Gastrocnemius medialis (tissue), 4 donors: ENCODE results near the gene STPG3. TPM values are rescaled to one million over a fixed set of nuclear protein-coding genes. Genes with fewer than 3 reads are reported as not detected.

Source experiments
- ATAC-seq, 2 donors: fragments of 150-250 bp; one replicate each; pipeline ENCODE4 v1.9.1; 2016
- DNase-seq, 2 donors: peaks; one replicate each; pipeline ENCODE4 v3.0.0-alpha.2; 2019
- H3K27ac ChIP-seq, 4 donors: fragments of 200-600 bp; sonication (generic); 1 replicate in 1 of 4; 2 replicates in 3 of 4; pipeline ENCODE4 v1.5.1; 2016 to 2018; ENCODE audit warnings: mild to moderate bottlenecking in 2 of 4, moderate library complexity in 1 of 4
- H3K27me3 ChIP-seq, 3 donors: fragments of 200-600 bp; sonication (generic) in 2 of 3; 1 replicate in 1 of 3; 2 replicates in 2 of 3; pipeline versions ENCODE4 v1.5.1 to v1.6.0; 2016 to 2019; ENCODE audit warnings: mild to moderate bottlenecking in 1 of 3, moderate library complexity in 1 of 3
- H3K36me3 ChIP-seq, 2 donors: fragments of 200-600 bp; sonication (generic) in 1 of 2; one replicate each; pipeline ENCODE4 v1.5.1; 2017 to 2018
- H3K4me1 ChIP-seq, 2 donors: fragments of 200-600 bp; sonication (generic) in 1 of 2; one replicate each; pipeline ENCODE4 v1.5.1; 2016 to 2017; ENCODE audit warnings: mild to moderate bottlenecking in 2 of 2
- H3K4me3 ChIP-seq, 4 donors: fragments of 200-600 bp; sonication (generic) in 3 of 4; 1 replicate in 1 of 4; 2 replicates in 3 of 4; pipeline ENCODE4 v1.5.1; 2016 to 2019; ENCODE audit warnings: mild to moderate bottlenecking in 2 of 4
- H3K9me3 ChIP-seq, 3 donors: fragments of 200-600 bp; sonication (generic) in 2 of 3; 1 replicate in 1 of 3; 2 replicates in 2 of 3; pipeline ENCODE4 v1.5.1; 2016 to 2019
- CTCF ChIP-seq, 5 experiments: fragments of 450-650 bp in 3 of 5; fragments of 200-600 bp in 2 of 5; sonication (generic) in 2 of 5; IDR thresholded peaks in 4 of 5; conservative IDR thresholded peaks in 1 of 5; 1 replicate in 4 of 5; 2 replicates in 1 of 5; pipeline ENCODE4 v1.5.1; 2016 to 2019; ENCODE audit warnings: antibody characterized with exemption in 5 of 5, mild to moderate bottlenecking in 3 of 5, moderate library complexity in 3 of 5
- POLR2A ChIP-seq, 2 donors: fragments of 450-650 bp; IDR thresholded peaks; one replicate each; pipeline ENCODE4 v1.6.1; 2017; ENCODE audit warnings: antibody characterized with exemption in 2 of 2, mild to moderate bottlenecking in 2 of 2, moderate library complexity in 2 of 2
- in situ Hi-C, 4 donors: fragments of 200-750 bp; cut with MboI; loops; one replicate each; pipeline versions ENCODE4 v1.15.0 to v1.8.0; 2017; ENCODE audit warnings: low sequenced_read_pairs in 4 of 4
- intact Hi-C: fragments of 100-400 bp; cut with DNase I; formaldehyde crosslinking; loops from one replicate; pipeline ENCODE4 v1.15.1; 2023; ENCODE audit warnings: low total_unique reads
- total RNA-seq, 4 donors: library from RNA; depleted of rRNA; stranded (reverse); fragments of >200 nt; gene quantifications; one replicate each; pipeline versions ENCODE4 v1.1.0 to v1.2.3, GENCODE V29; 2016

The STPG3 gene
- total RNA-seq, 4 donors from 2014 or later: not detected

DNA sequence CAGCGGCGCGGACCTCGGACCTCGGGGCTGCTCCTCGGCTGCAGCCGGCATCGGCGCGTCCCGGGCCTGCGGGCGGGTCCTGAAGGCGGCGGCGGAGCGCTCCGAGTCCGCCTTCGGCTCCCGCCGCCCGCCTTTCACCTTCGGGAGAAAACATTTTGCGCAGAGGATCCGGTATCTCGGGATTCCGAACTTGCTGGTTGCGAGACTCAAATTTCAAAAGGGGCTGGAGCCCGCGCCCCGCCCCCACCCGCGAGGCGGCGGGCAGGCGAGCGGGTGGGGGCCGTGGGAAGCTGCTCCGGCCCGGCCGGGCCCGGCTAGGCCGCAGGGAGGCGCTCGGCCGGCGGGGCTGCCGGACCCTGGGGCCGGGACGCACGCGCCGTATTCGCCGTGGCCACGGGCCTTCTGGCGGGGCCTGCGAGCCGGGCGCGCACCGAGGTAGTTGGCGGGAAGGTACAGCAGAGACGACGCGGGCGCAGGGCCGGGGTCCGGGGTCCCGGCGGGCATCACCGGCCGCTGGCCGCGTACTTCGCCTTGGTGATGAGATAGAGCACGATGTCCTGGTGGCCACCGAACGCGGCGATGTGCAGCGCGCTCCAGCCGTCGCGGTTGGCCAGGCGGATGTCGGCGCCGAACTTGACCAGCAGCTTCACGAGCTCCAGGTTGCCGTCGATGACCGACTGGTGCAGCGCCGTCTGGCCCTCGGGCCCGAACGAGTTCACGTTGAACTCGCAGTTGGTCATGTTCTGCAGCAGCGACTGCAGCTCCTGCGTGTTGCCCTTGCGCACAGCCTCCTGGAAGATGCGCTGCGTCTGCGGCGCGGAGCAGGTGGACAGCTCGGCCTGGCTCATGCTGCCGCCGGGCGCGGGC is 50.2 kb downstream of the STPG3 start:
- DNase-seq: no peak
- H3K4me3 ChIP-seq: peak overlapping the region; percentile 44 to 61 (median 52)
- no peaks in the 10 kb centered on the region for H3K9me3 ChIP-seq
- in situ Hi-C loops (no loop called here), intact Hi-C loops (no loop called here)
- no peaks in the 10 kb centered on the region for H3K36me3 ChIP-seq
- ATAC-seq: no peak
- peak overlapping the region; percentile 27 to 81 (median 78) for H3K27ac ChIP-seq
- peaks cover 45 to 54% (median 50%) of the 10 kb centered on the region in 3 donors for H3K27me3 ChIP-seq
- peaks cover 20 to 22% of the 10 kb centered on the region in 2 donors for H3K4me1 ChIP-seq
- TF ChIP-seq CTCF (IDR thresholded peaks at IDR 0.05 in 4 of 5, conservative IDR thresholded peaks at IDR 0.05 in 1 of 5) (peak in 2 of 5 experiments; percentile 20 to 37), POLR2A (IDR thresholded peaks at IDR 0.05) (no peak)

- ATAC-seq (peak; percentile 46 to 56), DNase-seq (peak; percentile 28 to 50)
- TF ChIP-seq CTCF (IDR thresholded peaks at IDR 0.05 in 4 of 5, conservative IDR thresholded peaks at IDR 0.05 in 1 of 5) (no peak), POLR2A (IDR thresholded peaks at IDR 0.05) (peak; percentile 64 to 82)
- H3K4me3 ChIP-seq: peak within 1 kb of the TSS; percentile 44 to 61 (median 55)
- H3K9me3 ChIP-seq: no peaks in the 10 kb centered on the region
- in situ Hi-C loops (no loop called here), intact Hi-C loops (no loop called here)
- H3K4me1 ChIP-seq: peaks cover 22 to 28% of the 10 kb centered on the region in 2 donors
- peaks cover 45 to 56% (median 51%) of the 10 kb centered on the region in 3 donors for H3K27me3 ChIP-seq
- no peaks in the 10 kb centered on the region for H3K36me3 ChIP-seq
- H3K27ac ChIP-seq: peak within 1 kb of the TSS; percentile 60 to 81 (median 80)
Observed at GRCh38 chr9:137302118-137302448, 51.0 kb downstream of the STPG3 start, which contains the start of gene NRARP. Gene NRARP, minus strand, starts transcription at chr9:137302271. Its CDS starts 343 bp downstream, at chr9:137301928.

- Histone ChIP-seq H3K4me1 (peaks cover 22 to 33% of the 10 kb centered on the region in 2 donors), H3K27ac (peak overlapping the region; percentile 60 to 81 (median 72)), H3K4me3 (peak overlapping the region; percentile 43 to 55 (median 47)), H3K27me3 (peaks cover 47 to 52% (median 51%) of the 10 kb centered on the region in 3 donors), H3K9me3 (no peaks in the 10 kb centered on the region), H3K36me3 (no peaks in the 10 kb centered on the region)
- DNase-seq (no peak), ATAC-seq (peak; percentile 3 to 11)
- in situ Hi-C loops: no loop called here
- no peak for TF ChIP-seq POLR2A (IDR thresholded peaks at IDR 0.05)
- peak in 4 of 5 experiments; percentile 24 to 55 (median 43) for TF ChIP-seq CTCF (IDR thresholded peaks at IDR 0.05 in 4 of 5, conservative IDR thresholded peaks at IDR 0.05 in 1 of 5)
- intact Hi-C loops: no loop called here
Observed at GRCh38 chr9:137302449-137303150, 51.5 kb downstream of the STPG3 start.

Other genes with a start within 250 kb of the STPG3 start
- gene ABCA2, start 223.0 kb upstream of the STPG3 start, total RNA-seq: 10 to 100 TPM; 14.1 to 20.0 (median 16.7) TPM
- gene FUT7, start 219.2 kb upstream of the STPG3 start, total RNA-seq: not detected
- gene NPDC1, start 205.1 kb upstream of the STPG3 start, total RNA-seq: 10 to 100 TPM; 11.3 to 22.3 (median 19.0) TPM
- under 1 TPM in 2 of 4 donors, not detected in 2; 0.22 to 0.55 TPM for gene ENTPD2, start 197.2 kb upstream of the STPG3 start, total RNA-seq
- gene SAPCD2, start 180.7 kb upstream of the STPG3 start, total RNA-seq: under 1 TPM in 3 of 4 donors, not detected in 1; 0.16 to 0.24 (median 0.17) TPM
- gene UAP1L1, start 173.8 kb upstream of the STPG3 start, total RNA-seq: 1 to 10 TPM in 2 of 4 donors, under 1 TPM in 2; 0.49 to 2.5 (median 1.5) TPM
- 10 to 100 TPM; 15.9 to 31.9 (median 21.1) TPM for gene MAN1B1, start 164.3 kb upstream of the STPG3 start, total RNA-seq
- 10 to 100 TPM; 36.9 to 63.1 (median 55.9) TPM for gene DPP7, start 136.6 kb upstream of the STPG3 start, total RNA-seq
- not detected for gene GRIN1, start 112.1 kb upstream of the STPG3 start, total RNA-seq
- not detected for gene LRRC26, start 81.2 kb upstream of the STPG3 start, total RNA-seq
- not detected for gene TMEM210, start 79.2 kb upstream of the STPG3 start, total RNA-seq
- 10 to 100 TPM; 10.2 to 12.4 (median 10.8) TPM for gene ANAPC2, start 62.7 kb upstream of the STPG3 start, total RNA-seq
- 100 to 1,000 TPM in 2 of 4 donors, 10 to 100 TPM in 2; 73.3 to 164 (median 94.4) TPM for gene SSNA1, start 62.6 kb upstream of the STPG3 start, total RNA-seq
- gene TPRN, start 50.5 kb upstream of the STPG3 start, total RNA-seq: 10 to 100 TPM in 1 of 4 donors, 1 to 10 TPM in 3; 3.4 to 10.2 (median 6.3) TPM
- gene TMEM203, start 45.6 kb upstream of the STPG3 start, total RNA-seq: 10 to 100 TPM; 24.7 to 45.9 (median 32.0) TPM
- gene NDOR1, start 45.6 kb upstream of the STPG3 start, total RNA-seq: 1 to 10 TPM; 2.4 to 5.0 (median 4.1) TPM
- 1 to 10 TPM; 1.1 to 6.5 (median 1.5) TPM for gene RNF208, start 29.0 kb upstream of the STPG3 start, total RNA-seq
- under 1 TPM in 1 of 4 donors, not detected in 3; 0.42 TPM for gene CYSRT1, start 26.1 kb upstream of the STPG3 start, total RNA-seq
- not detected for gene RNF224, start 23.8 kb upstream of the STPG3 start, total RNA-seq
- gene SLC34A3, start 20.4 kb upstream of the STPG3 start, total RNA-seq: not detected
- 100 to 1,000 TPM; 222 to 495 (median 363) TPM for gene TUBB4B, start 10.0 kb upstream of the STPG3 start, total RNA-seq
- 10 to 100 TPM; 21.6 to 61.5 (median 39.4) TPM for gene NELFB, start 4.0 kb downstream of the STPG3 start, total RNA-seq
- gene TOR4A, start 26.4 kb downstream of the STPG3 start, total RNA-seq: 1 to 10 TPM; 1.2 to 2.8 (median 1.7) TPM
- 1 to 10 TPM; 1.9 to 5.4 (median 3.4) TPM for gene NRARP, start 51.0 kb downstream of the STPG3 start, total RNA-seq
- 10 to 100 TPM in 1 of 4 donors, 1 to 10 TPM in 3; 4.8 to 12.5 (median 6.4) TPM for gene EXD3, start 171.9 kb downstream of the STPG3 start, total RNA-seq
- 1 to 10 TPM in 3 of 4 donors, under 1 TPM in 1; 0.41 to 2.5 (median 1.8) TPM for gene NOXA1, start 172.1 kb downstream of the STPG3 start, total RNA-seq
- gene ENTPD8, start 190.1 kb downstream of the STPG3 start, total RNA-seq: under 1 TPM in 1 of 4 donors, not detected in 3; 0.23 TPM
- gene NSMF, start 208.0 kb downstream of the STPG3 start, total RNA-seq: 1 to 10 TPM; 4.4 to 8.4 (median 7.1) TPM